HepG2 (cell line): ENCODE data around the gene GRB10. TPM values are rescaled to one million over a fixed set of nuclear protein-coding genes. Genes with fewer than 3 reads are reported as not detected.

Experiments used
- ARNT ChIP-seq: fragments of 450-650 bp; IDR thresholded peaks from 2 replicates; pipeline ENCODE4 v1.6.1; 2017
- ATF7 ChIP-seq, 2 experiments: fragments of 450-650 bp in 1 of 2; sonication (generic) in 1 of 2; formaldehyde crosslinking in 1 of 2; IDR thresholded peaks; 2 replicates each; pipeline versions ENCODE4 v1.4.0 to v1.6.1; 2016 to 2020; ENCODE audit warnings: antibody characterized with exemption in 1 of 2, mild to moderate bottlenecking in 1 of 2, missing genetic modification reagents in 1 of 2
- BCL3 ChIP-seq: sonication (generic); formaldehyde crosslinking; IDR thresholded peaks from 2 replicates; pipeline ENCODE4 v1.5.1; 2020; ENCODE audit warnings: mild to moderate bottlenecking, missing genetic modification reagents, moderate library complexity
- DR1 ChIP-seq: sonication (generic); formaldehyde crosslinking; IDR thresholded peaks from 2 replicates; pipeline ENCODE4 v1.8.0; 2021; ENCODE audit warnings: mild to moderate bottlenecking, missing genetic modification reagents, inconsistent platforms
- FOSL2 ChIP-seq: sonication (generic); formaldehyde crosslinking; IDR thresholded peaks from 2 replicates; pipeline ENCODE4 v1.4.0; 2020; ENCODE audit warnings: missing genetic modification reagents
- HHEX ChIP-seq: IDR thresholded peaks from 2 replicates; pipeline ENCODE4 v1.6.1; 2016; ENCODE audit warnings: control low read depth
- HMGXB4 ChIP-seq, 2 experiments: sonication (generic) in 1 of 2; formaldehyde crosslinking in 1 of 2; IDR thresholded peaks; 2 replicates each; pipeline versions ENCODE4 v1.4.0 to v1.6.1; 2018 to 2020; ENCODE audit warnings: missing genetic modification reagents in 2 of 2, borderline replicate concordance in 1 of 2, low read depth in 1 of 2, mild to moderate bottlenecking in 1 of 2, missing biosample characterization in 1 of 2
- ISL2 ChIP-seq: sonication (generic); formaldehyde crosslinking; IDR thresholded peaks from 2 replicates; pipeline ENCODE4 v1.5.0; 2020; ENCODE audit warnings: missing genetic modification reagents
- KAT8 ChIP-seq: IDR thresholded peaks from 2 replicates; pipeline ENCODE4 v1.6.1; 2016; ENCODE audit warnings: missing genetic modification reagents, missing compliant biosample characterization
- KDM5A ChIP-seq: fragments of 200-600 bp; sonication (generic); IDR thresholded peaks from 2 replicates; pipeline ENCODE4 v1.7.0; 2018; ENCODE audit warnings: antibody characterized with exemption, mild to moderate bottlenecking, low read length, borderline replicate concordance
- MZF1 ChIP-seq: sonication (generic); formaldehyde crosslinking; IDR thresholded peaks from 2 replicates; pipeline ENCODE4 v1.8.1; 2023; ENCODE audit warnings: mild to moderate bottlenecking, missing genetic modification reagents, borderline replicate concordance
- NCOA1 ChIP-seq: sonication (generic); formaldehyde crosslinking; IDR thresholded peaks from 2 replicates; pipeline ENCODE4 v1.9.0; 2021; ENCODE audit warnings: missing genetic modification reagents
- RARG ChIP-seq: sonication (generic); formaldehyde crosslinking; IDR thresholded peaks from 2 replicates; pipeline ENCODE4 v1.4.0; 2020; ENCODE audit warnings: low read depth, mild to moderate bottlenecking, missing genetic modification reagents
- TEAD2 ChIP-seq: sonication (generic); formaldehyde crosslinking; IDR thresholded peaks from 2 replicates; pipeline ENCODE4 v1.9.0; 2021; ENCODE audit warnings: missing genetic modification reagents
- UBTF ChIP-seq: sonication (generic); formaldehyde crosslinking; IDR thresholded peaks from 2 replicates; pipeline ENCODE4 v1.4.0; 2020; ENCODE audit warnings: mild to moderate bottlenecking, missing genetic modification reagents
- ZNF17 ChIP-seq: sonication (generic); formaldehyde crosslinking; IDR thresholded peaks from 2 replicates; pipeline ENCODE4 v1.5.0; 2020; ENCODE audit warnings: mild to moderate bottlenecking, missing genetic modification reagents
- ZNF44 ChIP-seq: sonication (generic); formaldehyde crosslinking; IDR thresholded peaks from 2 replicates; pipeline ENCODE4 v1.5.1; 2020; ENCODE audit warnings: mild to moderate bottlenecking, missing genetic modification reagents
- ZNF574 ChIP-seq: sonication (generic); formaldehyde crosslinking; IDR thresholded peaks from 2 replicates; pipeline ENCODE4 v1.4.0; 2020; ENCODE audit warnings: missing genetic modification reagents
- ZNF607 ChIP-seq: sonication (generic); formaldehyde crosslinking; IDR thresholded peaks from 2 replicates; pipeline ENCODE4 v1.5.1; 2020; ENCODE audit warnings: missing genetic modification reagents, mild to moderate bottlenecking, borderline replicate concordance
- ZNF674 ChIP-seq: sonication (generic); formaldehyde crosslinking; IDR thresholded peaks from 2 replicates; pipeline ENCODE4 v1.5.0; 2020; ENCODE audit warnings: low read depth, mild to moderate bottlenecking, missing genetic modification reagents
- polyA plus RNA-seq, 8 experiments: library from polyadenylated mRNA; depleted of rRNA in 3 of 8; stranded (reverse) in 7 of 8; unstranded in 1 of 8; fragments of >200 nt; fragmentation: Illumina TruSeq in 4 of 8; extraction: Trizol in 4 of 8; gene quantifications; 2 replicates each; pipeline versions ENCODE4 v1.2.1 to v1.2.3, GENCODE V29; 2011 to 2016; ENCODE audit warnings: low read depth in 4 of 8, missing spikeins in 1 of 8, mixed read lengths in 1 of 8; ENCODE audit not compliant: insufficient read depth in 1 of 8
- total RNA-seq, 5 experiments: library from RNA; depleted of rRNA; stranded (reverse); fragments of >200 nt; fragmentation: Illumina TruSeq; extraction: Trizol; gene quantifications; 2 replicates each; pipeline ENCODE4 v1.2.3, GENCODE V29; 2016; ENCODE audit warnings: low read depth in 1 of 5

Gene GRB10
- total and polyA plus RNA-seq, 2 of the 13 experiments (the other 11 are each of a cell fraction or from before 2014, with no cell fraction given) = 4.0 to 6.8 TPM

- 0 out of 2 replicates have a peak, but pooled peaks have one; percentile 24 for TF ChIP-seq ZNF574
- no peak for TF ChIP-seq ZNF674 (CRISPR knock-in tag)
- TF ChIP-seq DR1 = no peak
- TF ChIP-seq FOSL2 (CRISPR knock-in tag) = no peak
- no peak for TF ChIP-seq UBTF
- TF ChIP-seq BCL3 (CRISPR knock-in tag) = no peak; the same call in 1 of the 2 replicates
- no peak for TF ChIP-seq RARG (CRISPR knock-in tag)
- no peak for TF ChIP-seq TEAD2
- peak in 1 of 2 experiments; percentile 46; a peak in 1 of 4 replicates for TF ChIP-seq HMGXB4 (CRISPR knock-in tag; IDR thresholded peaks at IDR 0.05; ENCODE audit: borderline replicate concordance in 1 of 2, low read depth in 1 of 2)
- no peak for TF ChIP-seq MZF1 (CRISPR knock-in tag)
- no peak for TF ChIP-seq ATF7 (IDR thresholded peaks at IDR 0.05)
- TF ChIP-seq ATF7 (CRISPR knock-in tag; IDR thresholded peaks at IDR 0.05) = no peak
- TF ChIP-seq HHEX (CRISPR knock-in tag) = no peak
- TF ChIP-seq ZNF44 (CRISPR knock-in tag) = no peak
- no peak for TF ChIP-seq ZNF17 (CRISPR knock-in tag)
- no peak for TF ChIP-seq KDM5A
- no peak for TF ChIP-seq KAT8 (CRISPR knock-in tag)
- TF ChIP-seq NCOA1 (CRISPR knock-in tag) = no peak
- TF ChIP-seq ZNF607 = 0 out of 2 replicates have a peak, but pooled peaks have one; percentile 41
- no peak for TF ChIP-seq ARNT
- TF ChIP-seq ISL2 (CRISPR knock-in tag) = peak; percentile 30; the same call in 1 of the 2 replicates
These were observed 167.8 kb downstream of the GRB10 start (continued) for GRCh38 chr7:50614721-50615518.
